Activated T-helper 17 cell treated with anti-CD3 and anti-CD28 coated beads, Interleukin-2, amount 50 U/mL, for 72 hours (primary cell): ENCODE data around the gene PDE4D. TPM values are rescaled to one million over a fixed set of nuclear protein-coding genes. Genes with fewer than 3 reads are reported as not detected.

Experiments used
- ATAC-seq: fragments of 150-1000 bp; cut with Tn5 transposase; replicated peaks from 2 replicates; pipeline ENCODE4 v1.10.0; 2021; ENCODE audit warnings: mild to moderate bottlenecking, moderate library complexity
- H3K27ac Mint-ChIP-seq: one replicate; pipeline ENCODE4 v1.8.0; 2022; ENCODE audit warnings: mixed read lengths
- H3K27me3 Mint-ChIP-seq: one replicate; pipeline ENCODE4 v1.8.0; 2022; ENCODE audit warnings: mixed read lengths
- H3K36me3 Mint-ChIP-seq: one replicate; pipeline ENCODE4 v1.8.0; 2022; ENCODE audit warnings: low read depth, mild to moderate bottlenecking, mixed read lengths
- H3K4me1 Mint-ChIP-seq: one replicate; pipeline ENCODE4 v1.8.0; 2022; ENCODE audit warnings: mixed read lengths
- H3K4me3 Mint-ChIP-seq: one replicate; pipeline ENCODE4 v1.8.0; 2022; ENCODE audit warnings: mild to moderate bottlenecking, mixed read lengths
- H3K9me3 Mint-ChIP-seq: one replicate; pipeline ENCODE4 v1.8.0; 2022; ENCODE audit warnings: mixed read lengths
- total RNA-seq, 2 donors: library from RNA; stranded (reverse); gene quantifications; one replicate each; pipeline ENCODE4 v1.2.3, GENCODE V29; 2022

Gene PDE4D
- total RNA-seq, 2 donors from 2014 or later: 68.9 to 125 TPM

- Mint-ChIP-seq H3K4me3 (no peak overlapping the region), H3K27ac (no peak overlapping the region), H3K9me3 (no peaks in the 10 kb centered on the region), H3K27me3 (peaks cover 6% of the 10 kb centered on the region), H3K36me3 (no peaks in the 10 kb centered on the region), H3K4me1 (no peaks in the 10 kb centered on the region)
- ATAC-seq: no peak
Observed at GRCh38 chr5:59715228-59715627, 178.3 kb downstream of the PDE4D start.

- Mint-ChIP-seq H3K9me3 (no peaks in the 10 kb centered on the region), H3K27me3 (peaks cover 3% of the 10 kb centered on the region), H3K27ac (no peak overlapping the region)
Observed at GRCh38 chr5:59713498-59713844, 180.1 kb downstream of the PDE4D start.

DNA sequence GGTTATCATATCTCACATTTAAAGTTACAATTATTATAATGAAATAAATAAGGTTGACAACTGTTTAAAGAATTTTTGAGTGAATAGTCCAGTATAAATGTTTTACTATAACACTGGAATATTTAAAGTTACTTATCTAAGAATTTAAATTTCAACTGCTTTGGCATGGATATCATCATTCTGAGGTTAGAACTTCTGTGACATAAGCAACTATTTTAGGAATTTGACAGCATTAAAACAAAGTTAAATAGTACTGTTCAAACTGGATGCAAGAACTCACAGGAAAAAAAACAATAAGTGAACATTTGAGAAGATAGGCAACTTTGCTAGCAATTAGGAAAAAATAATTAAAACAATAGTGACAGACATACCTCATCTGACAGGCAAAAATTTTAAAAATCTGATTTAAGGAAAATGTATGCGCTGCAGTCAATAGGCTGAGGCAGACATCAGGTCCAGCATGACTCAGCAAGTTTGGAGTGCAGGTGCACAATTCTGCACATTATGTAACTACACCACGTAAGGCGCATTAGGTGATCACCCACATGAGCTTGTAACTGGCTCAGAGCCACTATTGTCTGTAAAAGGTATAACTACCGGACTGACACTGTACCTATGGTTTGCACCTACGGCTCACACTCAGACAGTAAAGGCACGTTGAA, 180.6 kb downstream of the PDE4D start:
- Mint-ChIP-seq H3K4me3 (no peak overlapping the region), H3K4me1 (no peaks in the 10 kb centered on the region), H3K36me3 (no peaks in the 10 kb centered on the region), H3K27ac (no peak overlapping the region), H3K9me3 (no peaks in the 10 kb centered on the region), H3K27me3 (peaks cover 7% of the 10 kb centered on the region)
- no peak for ATAC-seq

More at GRCh38 chr5:59713498-59713844, 180.1 kb downstream of the PDE4D start:
- Mint-ChIP-seq H3K4me1 (no peaks in the 10 kb centered on the region), H3K36me3 (no peaks in the 10 kb centered on the region), H3K4me3 (no peak overlapping the region)
- ATAC-seq: no peak

- Mint-ChIP-seq H3K4me1 (no peaks in the 10 kb centered on the region), H3K4me3 (no peak overlapping the region), H3K27me3 (peaks cover 7% of the 10 kb centered on the region), H3K27ac (no peak overlapping the region), H3K9me3 (no peaks in the 10 kb centered on the region), H3K36me3 (no peaks in the 10 kb centered on the region)
- ATAC-seq: no peak
Observed at GRCh38 chr5:59711310-59711709, 182.2 kb downstream of the PDE4D start.

DNA sequence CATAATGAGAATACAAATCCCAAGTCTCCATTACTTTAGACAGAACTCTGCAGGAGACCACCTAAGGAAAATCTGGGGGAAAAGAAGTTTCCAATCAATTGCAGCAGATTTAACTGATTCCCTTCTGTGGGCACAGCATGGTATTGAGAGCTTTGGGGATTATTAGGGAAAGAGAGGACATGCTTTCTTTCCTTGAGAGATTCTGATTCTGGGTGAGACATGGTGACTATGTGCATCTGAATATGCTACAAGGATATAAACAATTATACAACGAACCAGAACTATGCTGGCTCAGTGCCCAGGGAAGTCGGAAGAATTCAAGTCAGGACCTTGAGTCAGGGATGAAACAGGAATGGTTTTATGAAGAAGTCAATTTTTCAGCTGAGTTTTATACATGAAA, 183.7 kb downstream of the PDE4D start:
- Mint-ChIP-seq H3K27me3 (peaks cover 7% of the 10 kb centered on the region), H3K27ac (no peak overlapping the region), H3K9me3 (no peaks in the 10 kb centered on the region), H3K4me1 (no peaks in the 10 kb centered on the region), H3K36me3 (no peaks in the 10 kb centered on the region), H3K4me3 (no peak overlapping the region)
- ATAC-seq: no peak

- no peaks in the 10 kb centered on the region for H3K4me1 Mint-ChIP-seq
- H3K27ac Mint-ChIP-seq: no peak overlapping the region
- no peaks in the 10 kb centered on the region for H3K9me3 Mint-ChIP-seq
- H3K4me3 Mint-ChIP-seq: no peak overlapping the region
- peaks cover 7% of the 10 kb centered on the region for H3K27me3 Mint-ChIP-seq
- no peak for ATAC-seq
- no peaks in the 10 kb centered on the region for H3K36me3 Mint-ChIP-seq
Observed at GRCh38 chr5:59709346-59709821, 184.1 kb downstream of the PDE4D start.

DNA sequence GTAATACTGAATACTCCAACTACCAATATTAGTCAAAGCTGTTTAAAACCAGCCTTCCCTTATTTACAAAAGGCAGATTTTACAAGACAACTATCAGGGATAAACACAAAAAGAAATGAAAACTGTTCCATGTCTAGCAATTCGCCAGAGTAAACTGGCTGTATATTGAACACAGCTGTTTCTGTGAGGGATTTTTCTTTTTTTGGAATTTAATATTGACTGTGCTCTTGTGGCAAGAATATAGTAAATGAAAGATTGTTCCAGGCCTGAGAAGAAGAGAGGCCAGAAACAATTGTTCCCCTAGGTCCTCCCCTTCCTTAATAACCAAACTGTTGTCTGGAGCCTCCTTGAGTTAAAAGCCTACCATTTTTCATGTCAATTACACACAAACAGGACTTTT, 188.6 kb downstream of the PDE4D start:
- Mint-ChIP-seq H3K4me3 (no peak overlapping the region), H3K27ac (no peak overlapping the region), H3K4me1 (peaks cover 4% of the 10 kb centered on the region), H3K27me3 (peaks cover 17% of the 10 kb centered on the region), H3K9me3 (no peaks in the 10 kb centered on the region), H3K36me3 (no peaks in the 10 kb centered on the region)
- no peak for ATAC-seq

DNA sequence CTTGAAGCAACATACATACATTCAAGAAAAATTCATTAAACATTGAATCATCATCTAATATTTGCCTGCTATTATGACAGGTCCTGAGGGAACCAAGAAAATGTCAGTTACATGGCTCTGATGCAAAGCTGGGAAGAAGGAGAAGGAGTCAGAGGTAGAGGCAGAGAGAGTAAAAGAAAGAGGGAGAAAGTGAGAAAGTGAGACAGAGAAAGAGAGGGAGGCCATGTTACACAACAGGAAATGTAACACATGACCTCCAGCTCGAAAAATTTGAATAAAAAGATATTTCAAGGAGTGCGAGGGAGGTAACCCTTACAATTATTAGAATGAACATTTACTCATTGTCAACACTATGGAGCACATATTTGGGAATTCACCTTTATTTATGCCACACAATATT, 189.7 kb downstream of the PDE4D start:
- peaks cover 4% of the 10 kb centered on the region for H3K4me1 Mint-ChIP-seq
- no peaks in the 10 kb centered on the region for H3K9me3 Mint-ChIP-seq
- H3K27ac Mint-ChIP-seq: no peak overlapping the region
- no peak for ATAC-seq
- no peaks in the 10 kb centered on the region for H3K36me3 Mint-ChIP-seq
- no peak overlapping the region for H3K4me3 Mint-ChIP-seq
- peaks cover 17% of the 10 kb centered on the region for H3K27me3 Mint-ChIP-seq

DNA sequence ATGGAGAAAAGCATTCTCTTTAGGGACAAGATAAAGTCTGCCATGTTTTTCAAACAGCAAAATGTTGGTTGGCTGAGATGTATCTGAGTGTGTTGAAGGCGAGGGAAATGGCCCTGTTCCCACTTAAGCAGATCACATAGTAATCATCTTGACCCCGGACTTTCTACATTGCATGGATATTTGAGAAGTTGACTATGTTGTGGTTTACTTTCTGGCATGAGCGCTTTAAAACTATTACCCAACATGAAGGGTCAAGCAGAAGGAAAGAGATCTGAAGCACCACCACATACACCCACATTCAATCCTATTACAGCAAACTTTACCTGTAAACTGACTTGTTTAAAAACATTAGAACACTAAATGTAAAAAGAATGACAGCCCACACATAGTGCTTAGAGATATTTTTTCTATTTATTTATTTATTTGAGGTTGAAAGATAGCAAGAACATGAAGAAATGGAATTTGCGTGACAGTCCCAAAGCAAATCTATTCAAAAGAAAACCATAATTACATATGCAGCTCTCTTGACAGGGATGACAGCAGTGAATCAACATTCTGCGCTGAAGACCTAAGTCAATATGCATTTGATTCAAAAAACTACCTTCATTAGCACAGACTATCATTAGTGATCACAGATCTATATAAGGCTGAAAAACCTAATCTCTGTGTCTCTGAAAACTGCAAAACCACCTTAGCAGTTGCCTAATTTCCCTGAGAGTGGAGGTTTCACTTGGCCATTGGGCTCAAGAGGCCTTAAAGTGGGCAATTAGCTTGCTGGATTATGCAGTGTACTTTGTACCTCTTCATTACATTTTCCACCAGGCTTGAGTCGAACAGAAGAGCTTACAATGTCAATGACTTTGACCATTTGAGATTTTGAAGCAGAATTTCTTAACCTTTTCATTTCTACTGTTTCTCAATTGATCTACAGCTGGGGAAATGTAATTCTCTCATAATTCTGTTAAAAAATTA, 195.0 kb downstream of the PDE4D start:
- no peak overlapping the region for H3K27ac Mint-ChIP-seq
- no peaks in the 10 kb centered on the region for H3K9me3 Mint-ChIP-seq
- ATAC-seq: no peak
- H3K27me3 Mint-ChIP-seq: peaks cover 12% of the 10 kb centered on the region
- H3K36me3 Mint-ChIP-seq: no peaks in the 10 kb centered on the region
- H3K4me1 Mint-ChIP-seq: peaks cover under 1% of the 10 kb centered on the region
- H3K4me3 Mint-ChIP-seq: no peak overlapping the region

DNA sequence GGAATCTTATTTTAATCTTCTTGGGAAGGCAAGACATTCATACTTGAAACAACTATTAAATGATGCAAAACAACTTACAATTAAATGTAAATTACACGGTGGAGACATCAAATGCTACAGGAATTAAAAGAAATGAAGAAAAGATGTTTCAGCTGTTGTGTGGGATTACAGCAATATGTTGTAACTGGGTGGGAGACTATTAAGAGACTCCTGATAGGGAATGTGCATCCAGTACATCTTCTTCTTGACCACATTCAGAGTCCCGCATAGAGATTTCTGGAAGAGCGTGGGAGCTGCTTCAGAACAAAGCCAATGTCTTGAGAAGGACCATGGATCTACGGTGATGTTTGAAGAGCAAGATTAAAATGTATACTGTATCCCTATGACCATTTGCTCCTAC, 199.1 kb downstream of the PDE4D start:
- Mint-ChIP-seq H3K4me1 (no peaks in the 10 kb centered on the region), H3K9me3 (no peaks in the 10 kb centered on the region), H3K27ac (no peak overlapping the region), H3K27me3 (peaks cover 3% of the 10 kb centered on the region), H3K4me3 (no peak overlapping the region), H3K36me3 (no peaks in the 10 kb centered on the region)
- ATAC-seq: no peak

GRCh38 chr5:59693492-59694309, 199.8 kb downstream of the PDE4D start:
- Mint-ChIP-seq H3K36me3 (no peaks in the 10 kb centered on the region), H3K27me3 (peaks cover 4% of the 10 kb centered on the region), H3K4me1 (no peaks in the 10 kb centered on the region), H3K27ac (no peak overlapping the region), H3K4me3 (no peak overlapping the region), H3K9me3 (no peaks in the 10 kb centered on the region)
- ATAC-seq: no peak

- no peak for ATAC-seq
- H3K9me3 Mint-ChIP-seq: no peaks in the 10 kb centered on the region
- H3K27ac Mint-ChIP-seq: no peak overlapping the region
- H3K36me3 Mint-ChIP-seq: no peaks in the 10 kb centered on the region
- no peaks in the 10 kb centered on the region for H3K4me1 Mint-ChIP-seq
- H3K27me3 Mint-ChIP-seq: peaks cover 15% of the 10 kb centered on the region
- H3K4me3 Mint-ChIP-seq: no peak overlapping the region
Observed at GRCh38 chr5:59685793-59686192, 207.7 kb downstream of the PDE4D start.

DNA sequence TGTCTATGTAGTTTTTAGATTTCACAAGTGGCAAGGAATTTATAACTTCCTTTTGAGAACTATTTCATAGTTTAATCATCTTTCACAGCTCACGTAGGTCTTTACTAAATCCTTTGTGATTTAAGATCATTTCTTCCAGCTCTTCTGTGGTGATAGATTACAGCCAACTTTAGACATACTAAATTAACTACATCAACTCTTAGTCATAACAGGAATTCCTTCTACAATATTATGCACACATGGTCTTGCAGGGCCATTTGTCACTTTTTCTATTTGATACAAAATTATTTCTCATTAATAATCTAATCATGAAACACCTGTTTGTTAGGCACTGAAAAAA, 208.4 kb downstream of the PDE4D start:
- Mint-ChIP-seq H3K9me3 (no peaks in the 10 kb centered on the region), H3K27ac (no peak overlapping the region), H3K27me3 (peaks cover 15% of the 10 kb centered on the region), H3K36me3 (no peaks in the 10 kb centered on the region), H3K4me3 (no peak overlapping the region), H3K4me1 (no peaks in the 10 kb centered on the region)
- ATAC-seq: no peak

GRCh38 chr5:59684388-59685190, 208.9 kb downstream of the PDE4D start:
- no peaks in the 10 kb centered on the region for H3K4me1 Mint-ChIP-seq
- H3K27me3 Mint-ChIP-seq: peaks cover 15% of the 10 kb centered on the region
- H3K36me3 Mint-ChIP-seq: no peaks in the 10 kb centered on the region
- no peak overlapping the region for H3K4me3 Mint-ChIP-seq
- ATAC-seq: no peak
- no peak overlapping the region for H3K27ac Mint-ChIP-seq
- no peaks in the 10 kb centered on the region for H3K9me3 Mint-ChIP-seq
